Stimulated activated CD4-positive, alpha-beta T cell treated with anti-CD3 and anti-CD28 coated beads, Interleukin-12 subunit alpha, Interleukin-12 subunit beta, amount 100 ng/mL, for 24 hours (primary cell): ENCODE results near the gene DCX.
"Not testable (repeated sequence)": the region's sequence is repeated elsewhere in the genome, so short reads cannot be mapped to it uniquely, and the experiment has no call there.

Experiments used
- DNase-seq, 2 experiments: peaks; one replicate each; pipeline ENCODE4 v3.0.0-alpha.2; 2020; ENCODE audit warnings: low read depth in 2 of 2

DCX gene

DNA sequence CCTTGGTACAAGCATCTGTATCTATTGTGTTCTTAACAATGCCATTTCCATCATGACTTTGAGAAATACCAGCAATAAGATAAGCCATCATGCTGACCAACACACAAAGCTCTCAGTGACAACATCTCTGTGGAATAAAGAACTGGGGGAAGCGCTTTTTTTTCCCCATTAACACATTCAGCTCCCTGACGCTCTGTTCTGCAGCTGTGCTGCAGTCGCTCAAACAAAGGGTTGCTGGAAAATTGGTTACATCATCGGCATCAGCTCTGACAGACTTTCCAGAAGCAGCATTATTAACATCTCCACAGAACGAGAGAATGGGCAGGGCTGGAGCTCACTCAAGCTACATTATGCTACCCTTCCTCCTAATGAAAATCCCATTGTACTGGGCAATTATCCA is 39.9 kb downstream of the DCX start:
- DNase-seq = no peak

DNA sequence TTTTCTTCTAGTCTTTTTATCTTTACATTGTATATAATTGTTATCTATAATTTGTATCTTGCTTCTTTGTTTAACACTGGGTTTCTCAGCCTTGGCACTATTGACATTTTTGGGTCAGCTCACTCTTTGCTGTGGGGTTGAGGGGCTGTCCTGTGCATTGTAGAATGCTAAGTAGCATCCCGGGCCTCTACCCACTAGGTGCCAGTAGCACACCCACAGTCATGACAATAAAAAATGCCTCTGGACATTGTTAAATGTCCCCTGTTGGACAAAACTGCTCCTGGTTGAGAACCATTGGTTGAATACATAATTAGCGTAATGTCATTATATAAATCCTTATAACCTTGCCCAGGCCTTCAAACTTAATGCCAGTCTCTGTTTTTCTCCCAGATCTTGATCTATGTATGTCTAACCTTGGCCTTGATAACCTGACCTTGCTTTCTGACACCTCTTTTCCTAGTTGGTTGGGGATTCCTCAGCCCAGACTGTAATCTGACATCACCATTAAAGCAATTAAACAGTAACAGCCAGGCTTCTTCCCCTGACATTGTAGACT is 46.1 kb downstream of the DCX start:
- DNase-seq = no peak

DNA sequence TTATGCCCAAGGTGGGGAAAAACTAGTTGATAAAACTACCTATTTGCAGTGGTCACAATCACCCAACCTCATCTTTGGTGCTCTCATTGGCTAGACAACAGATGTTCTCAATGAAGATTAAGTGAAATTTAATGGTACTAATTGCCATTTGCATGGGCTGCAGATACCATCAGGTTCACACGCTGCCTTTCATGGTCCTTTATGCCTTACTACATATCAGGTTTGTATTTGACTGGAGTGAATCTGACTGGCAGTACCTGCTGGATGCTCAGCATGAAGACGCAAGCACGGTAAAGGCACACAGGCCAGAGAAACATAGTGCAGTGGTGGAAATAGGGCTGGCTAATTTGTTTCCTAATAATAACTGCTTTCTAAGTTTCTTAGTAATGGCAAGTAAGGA is 48.3 kb downstream of the DCX start:
- no peak for DNase-seq

DNA sequence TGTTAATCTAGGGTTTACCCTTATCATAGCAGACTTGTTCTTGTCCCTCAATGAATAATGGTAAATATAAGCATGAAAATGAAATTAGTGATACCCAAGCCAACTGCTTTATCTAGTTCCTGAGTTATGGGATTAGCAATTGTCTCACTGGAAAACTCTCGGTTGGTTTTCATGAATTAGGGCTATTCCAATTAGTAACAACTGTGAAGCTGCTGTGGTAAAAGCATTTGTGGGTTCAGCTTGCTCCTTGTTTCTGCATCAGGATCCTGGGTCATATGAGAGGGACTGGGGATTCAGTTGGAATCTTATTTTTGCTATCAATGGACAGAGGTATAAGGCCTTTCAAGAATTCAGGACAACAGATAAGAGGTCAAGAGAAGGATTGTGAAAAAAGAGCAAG is 50.2 kb downstream of the DCX start:
- no peak for DNase-seq

DNA sequence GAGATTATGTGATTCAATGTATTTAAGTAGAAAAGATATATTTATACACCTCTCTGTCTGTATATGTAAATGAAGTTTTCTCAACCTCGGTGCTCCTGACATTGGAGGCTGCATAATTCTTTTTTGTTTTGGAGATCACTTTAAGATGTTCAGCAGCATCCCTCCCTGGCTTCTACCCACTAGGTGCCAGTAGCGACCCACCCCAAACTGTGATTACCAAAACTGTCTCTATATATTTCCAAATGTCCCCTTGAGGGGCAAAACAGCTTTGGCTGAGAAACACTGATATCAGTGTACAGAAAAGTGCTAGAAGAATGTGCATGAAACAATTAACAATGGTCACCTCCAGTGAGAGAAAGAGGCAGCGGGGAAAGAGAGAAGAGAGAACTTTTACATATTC is 51.2 kb downstream of the DCX start:
- DNase-seq = no peak

DNA sequence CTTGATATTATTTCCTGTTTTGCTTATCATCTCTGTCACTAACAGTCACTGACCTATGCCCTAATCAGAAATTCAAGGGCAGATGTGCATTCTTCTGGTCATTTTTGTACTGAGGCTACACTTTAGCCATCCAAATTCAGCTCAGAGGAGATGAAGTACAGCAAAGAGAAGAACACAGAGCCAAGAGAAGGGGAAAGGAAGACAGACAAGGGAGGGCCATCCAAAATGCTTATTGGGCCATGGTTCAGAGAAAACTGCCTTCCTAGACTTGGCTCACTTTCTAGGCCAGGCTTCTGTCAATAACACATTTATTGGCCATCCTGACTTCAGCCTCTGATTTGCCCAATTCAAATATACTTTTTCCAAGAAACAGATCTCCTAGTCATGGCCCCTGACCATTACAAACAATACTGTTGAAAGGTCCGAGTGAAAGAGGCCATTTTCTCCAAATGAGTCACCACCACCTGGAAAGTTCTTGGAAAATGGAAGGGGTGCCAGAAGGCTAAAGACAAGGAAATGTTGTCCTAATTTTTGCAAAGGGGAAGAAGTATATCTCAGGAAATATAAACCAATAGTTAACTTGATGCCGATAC is 56.4 kb downstream of the DCX start:
- DNase-seq = no peak

DNA sequence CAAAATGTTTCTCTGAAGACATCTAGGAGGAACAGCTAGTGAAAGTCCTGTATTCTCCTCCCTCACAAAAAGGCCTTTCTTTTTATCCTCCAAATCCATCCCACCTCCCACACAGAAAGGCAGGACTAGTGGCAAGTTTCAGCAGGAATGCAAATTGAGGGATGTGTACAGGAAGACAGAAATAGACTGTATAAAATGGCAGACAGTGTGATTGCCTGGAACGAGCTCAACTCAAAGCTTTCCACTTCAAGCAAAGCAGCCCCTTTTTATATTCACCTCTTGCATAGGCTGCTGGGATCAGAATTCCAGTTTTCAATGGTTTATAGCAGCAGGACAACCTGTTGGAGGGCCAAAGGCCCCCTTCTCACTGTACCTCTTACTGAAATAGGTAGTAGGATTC is 57.5 kb downstream of the DCX start:
- no peak for DNase-seq

DNA sequence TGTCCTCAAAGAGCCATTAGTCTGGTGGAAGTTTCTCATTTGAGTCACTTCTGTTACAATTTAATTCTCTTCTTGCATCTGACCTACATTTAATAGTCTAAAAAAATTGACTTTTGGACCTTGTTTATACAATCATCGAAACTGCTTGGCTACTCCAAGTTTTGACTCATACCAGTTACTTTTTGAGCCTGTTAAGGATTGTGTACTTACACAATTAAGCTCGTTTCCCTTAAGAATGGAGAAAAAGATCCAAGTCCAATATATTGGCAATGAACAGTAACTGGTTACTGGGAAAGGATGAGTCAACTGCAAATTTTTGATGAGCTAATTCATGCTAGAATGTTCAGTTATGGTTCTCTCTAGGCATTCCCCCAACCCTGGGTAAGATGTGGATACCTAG is 58.2 kb downstream of the DCX start:
- DNase-seq = no peak

DNA sequence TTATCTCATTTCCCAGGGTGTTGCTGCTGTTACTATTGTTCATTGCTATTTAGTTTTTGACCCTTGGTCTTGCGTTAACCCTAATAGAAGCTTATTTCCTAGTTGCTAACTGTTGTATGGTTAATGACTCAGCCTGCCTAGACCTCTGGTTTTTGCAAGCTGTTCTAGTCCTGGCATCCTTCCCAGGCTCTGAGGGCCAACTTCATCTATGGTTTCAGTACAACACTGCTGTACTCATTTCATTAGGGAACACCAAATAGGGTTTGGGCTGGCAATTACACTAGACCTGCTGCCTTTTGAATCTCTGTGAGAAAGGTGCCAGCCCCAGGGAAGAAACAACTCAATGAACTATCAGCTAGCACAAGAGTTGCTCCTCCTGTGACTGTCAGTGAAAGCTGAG is 59.6 kb downstream of the DCX start:
- no peak for DNase-seq

DNA sequence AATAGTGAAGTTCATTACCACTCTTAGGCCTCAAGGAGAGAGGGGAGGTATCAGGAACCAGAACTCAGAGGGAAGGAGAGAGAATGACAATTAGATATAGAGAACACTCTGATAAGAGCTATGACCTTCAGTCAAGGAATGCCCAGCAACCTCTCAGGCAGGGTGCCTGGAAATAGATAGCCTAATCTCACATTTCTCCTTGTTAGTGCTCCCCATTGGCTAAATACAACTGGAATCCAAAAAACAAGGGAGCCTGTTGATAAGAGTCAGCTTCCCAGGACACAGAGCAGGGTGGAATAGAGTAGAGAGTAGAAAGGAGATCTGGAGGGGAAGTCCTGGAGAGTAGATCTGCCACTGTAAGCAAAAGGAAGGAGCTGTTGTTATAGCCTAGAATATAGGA is 62.1 kb downstream of the DCX start:
- no peak for DNase-seq

DNA sequence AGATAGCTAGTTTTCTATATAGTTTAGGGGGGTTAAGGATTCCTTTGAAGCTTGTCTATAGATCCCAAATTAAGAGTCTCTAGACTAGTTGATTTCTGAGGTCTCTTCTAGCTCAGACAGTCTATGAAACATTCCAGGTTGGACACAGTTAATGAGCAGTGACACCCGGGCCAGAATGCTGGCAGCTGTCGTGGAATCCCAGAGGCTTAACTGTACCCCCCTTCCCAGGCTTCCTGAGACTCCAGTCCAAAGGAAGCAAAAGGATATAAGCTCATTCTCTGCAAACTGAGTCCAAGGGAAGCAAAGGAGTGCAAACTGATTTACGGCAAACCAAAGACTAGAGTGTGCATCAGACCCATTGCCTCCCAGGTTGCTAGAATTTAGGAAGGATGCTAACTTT is 62.9 kb downstream of the DCX start:
- no peak for DNase-seq

DNA sequence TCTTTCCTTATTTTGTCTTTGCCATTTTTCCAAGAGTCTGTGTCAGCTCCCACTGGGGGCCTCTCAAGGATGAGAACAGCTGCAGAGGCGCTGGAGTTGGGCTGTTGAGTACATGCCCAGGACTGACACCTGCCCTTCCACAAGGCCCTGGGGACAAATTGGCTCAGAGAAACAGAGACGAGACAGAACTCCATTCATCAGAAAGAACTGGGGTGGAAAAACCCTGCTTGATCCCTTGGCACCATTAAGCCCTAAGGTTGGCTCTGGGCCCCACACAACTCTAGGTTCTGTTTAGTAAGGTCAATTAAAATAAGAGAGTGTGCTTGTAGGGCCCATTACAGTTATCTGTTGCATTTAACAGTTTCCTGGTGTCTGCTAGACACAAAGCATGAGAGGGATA is 63.6 kb downstream of the DCX start:
- no peak for DNase-seq

DNA sequence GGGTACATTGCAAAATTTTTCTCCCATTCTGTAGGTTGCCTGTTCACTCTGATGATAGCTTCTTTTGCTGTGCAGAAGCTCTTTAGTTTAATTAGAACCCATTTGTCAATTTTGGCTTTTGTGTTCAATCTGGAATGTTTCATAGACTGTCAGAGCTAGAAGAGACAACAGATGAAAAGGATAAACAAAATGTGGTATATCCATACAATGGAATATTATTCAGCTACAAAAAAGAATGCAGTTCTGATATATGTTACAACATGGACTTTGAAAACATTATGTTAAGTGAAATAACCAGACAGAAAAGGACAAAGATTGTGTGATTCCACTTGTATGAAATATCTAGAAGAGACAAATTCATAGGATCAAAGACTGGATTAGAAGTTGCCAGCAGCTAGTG is 65.8 kb downstream of the DCX start:
- DNase-seq = not testable (repeated sequence)

DNA sequence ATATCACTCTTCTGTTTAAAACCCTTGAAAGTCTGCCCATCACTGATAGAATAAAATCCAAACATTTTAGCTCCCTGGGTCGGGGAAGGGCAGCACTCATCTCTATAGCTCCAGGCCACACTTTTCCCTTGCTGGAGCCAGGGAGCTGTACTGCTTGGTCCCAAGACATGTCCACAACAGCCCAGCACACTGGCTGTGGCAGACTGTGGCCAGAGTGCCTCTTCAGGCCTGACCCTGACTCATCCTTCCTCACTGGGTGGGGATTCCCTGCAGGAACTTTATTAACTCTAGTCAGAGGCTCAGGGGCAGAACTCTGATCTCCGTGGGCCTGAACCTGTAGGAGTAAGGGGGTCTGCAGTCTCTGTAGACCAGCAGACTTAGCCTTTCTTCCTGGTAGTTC is 71.9 kb downstream of the DCX start:
- DNase-seq = no peak

DNA sequence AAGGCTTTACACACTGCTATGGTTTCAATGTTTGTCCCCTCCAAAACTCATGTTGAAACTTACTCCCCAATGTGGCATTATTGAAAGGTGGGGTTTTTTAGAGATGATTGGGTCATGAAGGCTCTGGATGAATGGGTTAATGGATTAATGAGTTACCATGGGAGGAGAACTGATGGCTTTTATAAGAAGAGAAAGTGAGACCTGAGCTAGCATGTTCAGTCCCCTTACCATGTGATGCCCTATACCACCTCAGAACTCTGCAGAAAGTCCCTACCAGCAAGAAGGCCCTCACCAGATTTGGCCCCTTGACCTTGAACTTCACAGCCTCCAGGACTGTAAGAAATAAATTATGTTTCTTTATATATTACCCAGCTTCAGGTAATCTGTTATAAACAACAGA is 72.8 kb downstream of the DCX start:
- no peak for DNase-seq

DNA sequence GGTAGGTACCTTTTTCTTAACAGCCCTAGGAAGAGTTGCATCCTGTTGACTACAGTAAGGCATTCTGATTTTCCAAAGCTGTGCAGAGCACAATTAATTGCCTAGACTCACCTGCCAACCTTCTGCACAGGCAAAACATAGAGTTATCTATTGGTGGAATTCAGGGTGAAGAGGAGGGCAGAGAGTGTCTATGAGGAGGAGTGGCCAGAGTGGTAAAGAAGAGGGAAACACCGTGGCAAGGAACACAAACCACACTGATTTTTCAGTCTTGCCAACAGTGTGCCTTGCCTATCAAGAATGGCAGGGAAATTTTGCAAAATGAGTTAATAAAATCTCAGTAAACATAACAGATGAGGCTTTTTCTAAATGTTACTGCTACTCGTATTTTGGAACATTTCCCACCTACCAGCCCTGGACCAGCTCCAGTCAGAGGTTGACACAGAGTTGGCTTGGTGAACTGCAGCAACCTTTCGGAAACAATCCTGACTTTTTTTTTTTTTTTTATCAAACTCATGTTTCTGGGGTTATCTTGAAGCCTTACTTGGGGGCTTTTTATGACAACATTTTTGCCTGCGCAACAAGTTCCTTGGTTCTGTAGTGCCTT is 73.8 kb downstream of the DCX start:
- DNase-seq = no peak

DNA sequence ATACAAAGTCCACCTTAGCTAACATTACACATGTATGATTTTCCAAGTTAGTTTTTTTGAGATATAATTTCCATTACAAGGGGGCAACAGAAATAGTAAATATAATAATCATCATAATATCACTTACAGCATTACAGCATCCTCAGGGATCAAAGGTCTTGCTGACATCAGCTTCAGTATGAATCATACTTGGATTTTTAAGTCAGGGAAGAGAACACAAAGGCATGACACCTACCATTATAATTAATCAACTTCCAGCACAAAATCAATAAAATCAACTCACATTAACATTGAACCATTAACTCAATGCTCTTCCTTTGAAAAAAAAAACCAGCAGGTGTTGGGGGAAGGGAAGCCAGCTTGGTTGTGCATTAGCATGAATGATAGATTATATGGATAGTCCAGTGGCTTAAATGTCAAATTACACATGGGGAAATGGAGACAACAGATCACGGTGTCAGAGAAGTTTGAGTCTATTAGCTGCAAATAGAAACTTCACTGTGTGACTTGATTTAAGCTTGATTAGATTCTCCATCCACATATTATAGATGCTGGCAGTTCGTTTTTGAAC is 74.8 kb downstream of the DCX start:
- DNase-seq = no peak

DNA sequence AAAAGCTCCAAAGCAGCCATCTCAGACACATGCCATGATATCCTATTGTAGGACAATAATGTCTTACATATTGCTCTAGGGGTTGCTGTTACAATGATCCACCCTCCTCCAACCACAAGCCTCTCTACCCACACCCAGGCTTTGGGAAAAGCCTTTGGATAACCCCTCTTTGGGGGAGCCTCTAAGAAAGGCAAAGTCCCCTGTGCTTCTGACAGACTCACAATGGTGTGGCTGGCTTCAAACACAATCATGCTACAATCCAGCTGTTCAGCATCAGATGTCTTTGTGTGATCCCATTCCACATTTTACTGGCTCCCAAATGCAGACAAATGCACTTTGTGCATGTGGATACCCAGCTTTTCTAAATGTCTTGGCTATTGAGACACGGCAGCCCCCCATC is 75.9 kb downstream of the DCX start:
- DNase-seq = no peak

DNA sequence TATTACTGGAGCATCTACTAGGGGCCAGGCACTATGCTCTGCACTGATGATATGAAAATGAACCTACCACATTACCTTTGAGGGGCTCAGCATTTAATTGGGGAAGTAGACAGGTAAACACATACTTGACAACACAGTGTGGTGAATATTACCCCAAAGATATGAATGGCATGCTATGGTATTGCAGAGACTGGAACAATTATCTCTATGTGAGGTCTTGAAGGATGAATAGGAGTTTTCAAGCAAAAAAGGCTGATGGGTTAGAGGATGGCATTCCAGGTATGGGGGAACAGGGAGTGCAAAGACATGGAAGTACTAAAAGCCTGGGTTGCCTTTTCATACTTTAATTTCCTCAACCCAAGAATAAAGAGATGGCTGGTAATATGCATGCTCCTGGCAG is 82.6 kb downstream of the DCX start:
- DNase-seq = no peak

DNA sequence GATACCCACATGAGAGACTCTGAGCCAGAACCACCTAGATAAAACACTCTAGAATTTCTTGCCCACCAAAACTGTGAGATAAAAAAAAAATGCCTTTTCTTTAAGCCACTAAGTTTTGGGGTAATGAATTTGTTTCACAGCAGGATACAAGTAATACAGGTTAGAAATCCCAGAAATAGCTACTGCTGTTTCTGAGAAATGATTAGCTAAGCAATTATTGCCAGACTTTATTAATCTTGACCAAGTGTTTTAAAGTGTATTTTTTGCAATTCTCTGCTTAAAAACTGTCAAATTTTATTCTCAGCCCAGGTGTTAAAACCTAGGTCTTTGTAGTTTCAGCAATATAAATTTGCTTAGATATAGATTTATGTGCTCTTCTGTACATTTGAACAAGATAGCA is 83.1 kb downstream of the DCX start:
- DNase-seq = no peak

DNA sequence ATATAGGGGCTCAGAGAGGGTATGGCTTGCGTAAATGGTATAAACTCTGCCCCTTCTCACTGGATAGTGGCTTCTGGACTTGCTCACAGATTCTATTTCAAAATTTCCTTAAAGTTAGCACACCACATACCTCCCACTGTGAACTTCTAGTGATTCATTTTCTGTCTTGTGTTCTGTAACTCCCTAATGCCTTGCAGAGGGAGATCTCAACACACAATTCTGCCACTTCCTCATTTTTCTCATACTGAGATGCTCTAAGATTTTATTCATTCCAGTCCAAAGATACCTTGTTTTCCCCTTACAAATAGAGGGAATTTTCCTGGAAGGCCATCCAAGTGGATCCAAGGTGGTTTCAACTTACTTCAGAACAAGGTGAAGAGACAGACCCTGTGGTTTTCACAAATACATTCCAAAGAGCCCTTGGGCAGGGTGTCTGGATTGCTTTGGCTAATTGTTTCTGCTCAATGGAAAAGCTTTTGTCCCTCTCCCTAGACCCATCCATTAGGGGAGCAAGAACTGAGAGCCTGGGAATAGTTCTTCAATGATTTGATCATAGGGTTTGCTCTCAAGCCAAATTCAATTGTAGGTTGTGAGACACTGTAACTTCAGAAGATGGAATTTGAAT is 89.6 kb downstream of the DCX start:
- no peak for DNase-seq

DNA sequence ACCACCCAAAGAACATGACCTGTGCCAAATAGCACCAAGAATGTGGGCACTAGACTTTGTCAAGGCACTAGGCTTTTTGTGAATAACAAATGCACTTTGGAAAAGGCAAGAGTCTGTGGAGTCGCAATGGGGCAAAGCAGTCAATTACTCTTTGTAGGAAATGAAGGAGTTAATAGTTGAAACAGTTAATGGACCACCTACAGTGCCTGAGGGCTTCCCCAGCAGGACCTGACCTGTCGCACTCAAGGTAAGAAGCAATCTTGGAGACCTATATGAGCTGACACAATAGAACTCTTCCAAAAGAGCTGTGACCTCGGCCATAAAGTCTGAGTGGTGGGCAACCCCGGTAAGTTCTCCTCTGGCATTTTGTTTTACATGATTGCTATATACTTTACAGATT is 92.5 kb downstream of the DCX start:
- no peak for DNase-seq

DNA sequence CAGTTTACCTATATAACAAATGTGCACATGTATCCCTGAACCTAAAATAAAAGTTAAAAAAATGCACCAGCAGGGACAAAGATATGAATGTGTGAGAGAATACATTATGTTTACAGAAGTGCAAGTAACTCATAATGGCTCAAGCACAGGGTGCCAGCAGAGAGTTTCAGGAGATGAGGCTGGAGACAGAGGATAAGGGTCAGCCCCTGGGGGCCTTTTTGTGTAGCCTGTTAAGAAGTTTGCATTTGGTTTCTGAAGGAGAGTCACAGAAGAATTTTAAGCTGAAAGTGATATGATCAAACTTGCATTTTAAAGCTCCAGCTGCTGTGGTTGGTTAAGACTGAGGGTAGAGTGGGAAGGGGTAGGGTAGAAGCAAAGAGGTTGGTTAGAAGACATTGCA is 93.1 kb downstream of the DCX start:
- DNase-seq = no peak
